Thyroid gland (tissue), 4 donors: ENCODE measurements around the gene LAMA4.

Source experiments
- POLR2A ChIP-seq, 2 donors: fragments of 450-650 bp; IDR thresholded peaks; one replicate each; pipeline ENCODE4 v1.6.1; 2017; ENCODE audit warnings: antibody characterized with exemption in 2 of 2, mild to moderate bottlenecking in 2 of 2, moderate library complexity in 1 of 2
- TF ChIP-seq, protein P1 (sequence below), 6 experiments: fragments of 200-600 bp in 3 of 6; fragments of 450-650 bp in 3 of 6; sonication (generic) in 3 of 6; IDR thresholded peaks; one replicate each; pipeline ENCODE4 v1.5.1; 2016 to 2019; ENCODE audit warnings: antibody characterized with exemption in 6 of 6, mild to moderate bottlenecking in 2 of 6, inconsistent platforms in 1 of 6, moderate library complexity in 1 of 6

DNA sequence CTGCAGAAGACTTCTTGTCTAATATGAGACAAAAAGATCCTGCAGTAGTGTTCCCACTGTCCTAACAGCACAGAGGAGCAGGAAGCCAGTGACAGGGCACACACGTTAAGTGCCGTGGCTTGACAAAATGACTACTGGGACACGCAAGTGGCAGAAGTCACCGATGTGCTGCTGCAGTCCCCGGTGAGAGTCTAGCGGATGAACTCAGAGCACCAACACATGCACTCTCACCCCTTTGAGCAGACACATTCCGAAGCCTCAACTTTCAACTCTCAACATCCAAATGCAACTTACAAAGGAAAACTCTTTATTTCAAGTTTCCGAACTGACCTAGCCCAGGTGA lies 898 bp downstream of the LAMA4 start:
- TF ChIP-seq, protein P1, sequence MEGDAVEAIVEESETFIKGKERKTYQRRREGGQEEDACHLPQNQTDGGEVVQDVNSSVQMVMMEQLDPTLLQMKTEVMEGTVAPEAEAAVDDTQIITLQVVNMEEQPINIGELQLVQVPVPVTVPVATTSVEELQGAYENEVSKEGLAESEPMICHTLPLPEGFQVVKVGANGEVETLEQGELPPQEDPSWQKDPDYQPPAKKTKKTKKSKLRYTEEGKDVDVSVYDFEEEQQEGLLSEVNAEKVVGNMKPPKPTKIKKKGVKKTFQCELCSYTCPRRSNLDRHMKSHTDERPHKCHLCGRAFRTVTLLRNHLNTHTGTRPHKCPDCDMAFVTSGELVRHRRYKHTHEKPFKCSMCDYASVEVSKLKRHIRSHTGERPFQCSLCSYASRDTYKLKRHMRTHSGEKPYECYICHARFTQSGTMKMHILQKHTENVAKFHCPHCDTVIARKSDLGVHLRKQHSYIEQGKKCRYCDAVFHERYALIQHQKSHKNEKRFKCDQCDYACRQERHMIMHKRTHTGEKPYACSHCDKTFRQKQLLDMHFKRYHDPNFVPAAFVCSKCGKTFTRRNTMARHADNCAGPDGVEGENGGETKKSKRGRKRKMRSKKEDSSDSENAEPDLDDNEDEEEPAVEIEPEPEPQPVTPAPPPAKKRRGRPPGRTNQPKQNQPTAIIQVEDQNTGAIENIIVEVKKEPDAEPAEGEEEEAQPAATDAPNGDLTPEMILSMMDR (IDR thresholded peaks at IDR 0.05), result no peak
- TF ChIP-seq POLR2A (IDR thresholded peaks at IDR 0.05), result no peak
